Endothelial cell of umbilical vein (primary cell): ENCODE results near the gene LRRC46. TPM values are rescaled to one million over a fixed set of nuclear protein-coding genes. Genes with fewer than 3 reads are reported as not detected.

ENCODE experiments used
- BruUV-seq: library from RNA; stranded (reverse); fragments of 400-500 nt; replicated peaks from 2 replicates; lab custom pipeline; 2021; lab: Mats Ljungman, UMichigan
- CTCF ChIA-PET: fragments of 300-600, 350-600 bp; sonication (Branson Sonifier 250); formaldehyde crosslinking; loops from one replicate; lab custom pipeline; 2021; ENCODE audit warnings: antibody characterized with exemption, inconsistent platforms; lab: Charles Lee
- POLR2A ChIA-PET: fragments of 300-600, 350-600 bp; sonication (Branson Sonifier 250); formaldehyde crosslinking; loops from one replicate; lab custom pipeline; 2021; ENCODE audit warnings: antibody characterized with exemption, inconsistent platforms; lab: Charles Lee
- DNase-seq: peaks from one replicate; pipeline ENCODE4 v3.0.0-alpha.2; 2011; ENCODE audit warnings: low read depth, low spot score
- FAIRE-seq: peaks from 2 replicates; lab custom pipeline; 2011; peaks lifted over from hg19 to GRCh38; lab: Jason Lieb, UNC
- H2AFZ ChIP-seq: 2 replicates; pipeline ENCODE4 v1.6.0; 2012; ENCODE audit warnings: low read depth, low read length, control low read depth, inconsistent platforms
- H3K27ac ChIP-seq: 2 replicates; pipeline ENCODE4 v1.5.1; 2011; ENCODE audit warnings: low read depth, mild to moderate bottlenecking, control low read depth, low read length, moderate library complexity; ENCODE audit not compliant: insufficient read depth
- H3K27me3 ChIP-seq, 2 experiments: 2 replicates each; pipeline versions ENCODE4 v1.6.0 to v1.6.1; 2011; ENCODE audit warnings: low read length in 2 of 2, mixed read lengths in 1 of 2; ENCODE audit not compliant: control insufficient read depth in 2 of 2, insufficient read depth in 2 of 2
- H3K36me3 ChIP-seq, 2 experiments: 2 replicates in 1 of 2; 3 replicates in 1 of 2; pipeline ENCODE4 v1.5.1; 2011; ENCODE audit warnings: low read length in 2 of 2, mild to moderate bottlenecking in 1 of 2, moderate library complexity in 1 of 2; ENCODE audit not compliant: control insufficient read depth in 2 of 2, insufficient read depth in 2 of 2; ENCODE audit errors: extremely low read depth in 1 of 2
- H3K4me1 ChIP-seq: 3 replicates; pipeline ENCODE4 v1.5.1; 2011; ENCODE audit warnings: mild to moderate bottlenecking, low read length; ENCODE audit not compliant: control insufficient read depth, insufficient read depth; ENCODE audit errors: extremely low read depth
- H3K4me2 ChIP-seq: 2 replicates; pipeline ENCODE4 v1.6.1; 2011; ENCODE audit warnings: low read length, control low read depth, mixed read lengths; ENCODE audit not compliant: insufficient read depth
- H3K4me3 ChIP-seq, 3 experiments: fragments of 200-600 bp in 1 of 3; sonication (generic), shearing (Covaris generic) in 1 of 3; replicated peaks in 1 of 3; 2 replicates each; pipeline ENCODE4 v1.5.1; 2011 to 2016; ENCODE audit warnings: control low read depth in 3 of 3, low read length in 3 of 3, mild to moderate bottlenecking in 2 of 3, inconsistent platforms in 1 of 3, low read depth in 1 of 3, moderate library complexity in 1 of 3; ENCODE audit not compliant: insufficient read depth in 1 of 3
- H3K79me2 ChIP-seq: 2 replicates; pipeline ENCODE4 v1.6.0; 2012; ENCODE audit warnings: low read length, inconsistent platforms; ENCODE audit not compliant: control insufficient read depth, insufficient read depth
- H3K9ac ChIP-seq: replicated peaks from 2 replicates; pipeline ENCODE3; 2011; ENCODE audit warnings: low read length, control low read depth; ENCODE audit not compliant: insufficient read depth; ENCODE audit errors: extremely low read depth
- H3K9me1 ChIP-seq: replicated peaks from 3 replicates; pipeline ENCODE4 v1.6.0; 2011; ENCODE audit warnings: mild to moderate bottlenecking, low read length; ENCODE audit not compliant: control insufficient read depth, insufficient read depth; ENCODE audit errors: extremely low read depth
- H3K9me3 ChIP-seq: replicated peaks from 2 replicates; pipeline ENCODE4 v1.5.1; 2012; ENCODE audit warnings: low read length, inconsistent platforms; ENCODE audit not compliant: control insufficient read depth, insufficient read depth
- H4K20me1 ChIP-seq: replicated peaks from 2 replicates; pipeline ENCODE3; 2011; ENCODE audit warnings: mild to moderate bottlenecking, low read length; ENCODE audit not compliant: control insufficient read depth, insufficient read depth; ENCODE audit errors: extremely low read depth
- FOS ChIP-seq: IDR thresholded peaks from 2 replicates; pipeline ENCODE4 v1.6.1; 2011; ENCODE audit warnings: mild to moderate bottlenecking, low read length, moderate library complexity, borderline replicate concordance; ENCODE audit not compliant: insufficient read depth
- GATA2 ChIP-seq: IDR thresholded peaks from 2 replicates; pipeline ENCODE4 v1.7.0; 2011; ENCODE audit warnings: low read depth, mild to moderate bottlenecking, moderate library complexity, mixed read lengths, low read length; ENCODE audit not compliant: insufficient read length, insufficient read depth
- JUN ChIP-seq: IDR thresholded peaks from 2 replicates; pipeline ENCODE4 v1.6.1; 2011; ENCODE audit warnings: borderline replicate concordance, low read depth; ENCODE audit not compliant: insufficient read length, insufficient read depth
- MYC ChIP-seq: IDR thresholded peaks from one replicate; pipeline ENCODE4 v1.6.1; 2011; ENCODE audit warnings: mild to moderate bottlenecking, low read depth, low read length
- POLR2A ChIP-seq: IDR thresholded peaks from 2 replicates; pipeline ENCODE4 v1.6.1; 2012; ENCODE audit warnings: low read depth, mild to moderate bottlenecking, control low read depth, low read length
- POLR2AphosphoS5 ChIP-seq: IDR thresholded peaks from 2 replicates; pipeline ENCODE4 v1.6.1; 2012; ENCODE audit warnings: low read depth, mild to moderate bottlenecking, control low read depth, low read length, moderate library complexity; ENCODE audit not compliant: insufficient read depth
- dilution Hi-C: fragments of 300-500 bp; cut with MboI; formaldehyde crosslinking; loops from one replicate; pipeline ENCODE4 v1.15.0; 2019; ENCODE audit warnings: low sequenced_read_pairs; ENCODE audit not compliant: extremely low pct_ligation_motif_present
- intact Hi-C: fragments of 100-400 bp; cut with micrococcal nuclease; formaldehyde crosslinking; loops from one replicate; pipeline ENCODE4 v1.10.0; 2022
- polyA plus RNA-seq, 4 experiments: library from polyadenylated mRNA; depleted of rRNA in 3 of 4; stranded (reverse) in 3 of 4; unstranded in 1 of 4; fragments of >200 nt; gene quantifications; 2 replicates each; pipeline versions ENCODE4 v1.2.1 to v1.2.3, GENCODE V29; 2011 to 2012; ENCODE audit warnings: missing spikeins in 1 of 4
- total RNA-seq: library from RNA; stranded (reverse); gene quantifications from 2 replicates; pipeline ENCODE4 v1.2.3, GENCODE V29; 2021
- TF ChIP-seq, protein P1 (sequence below): IDR thresholded peaks from 2 replicates; pipeline ENCODE4 v1.6.1; 2011; ENCODE audit not compliant: insufficient read depth, insufficient read length

The LRRC46 gene
- total and polyA plus RNA-seq, 2 donors (not counting 3 experiments of a cell fraction or from before 2014, with no cell fraction given), result 0.36 to 0.42 TPM

DNA sequence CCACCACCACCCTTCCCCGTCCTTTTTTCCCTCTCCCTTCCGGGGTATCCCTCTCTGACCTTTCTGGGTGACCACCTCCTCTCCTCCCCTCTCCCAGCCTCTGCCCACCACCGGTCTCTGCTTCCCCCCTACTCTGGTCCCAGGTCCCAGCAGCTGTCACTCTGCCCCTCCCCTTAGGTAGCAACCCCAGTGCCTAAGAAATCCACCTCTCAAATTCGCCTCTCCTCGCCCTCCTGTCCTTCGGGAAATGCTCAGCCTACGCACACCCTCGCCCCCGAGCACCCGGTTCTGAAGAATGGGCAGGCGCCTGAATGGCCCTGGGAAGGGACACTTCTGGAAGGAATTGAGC lies 20.3 kb downstream of the LRRC46 start:
- Histone ChIP-seq H3K9me3 (no peaks in the 10 kb centered on the region), H3K9me1 (no peaks in the 10 kb centered on the region), H2AFZ (no peak overlapping the region), H3K4me1 (peaks cover 22% of the 10 kb centered on the region), H3K4me2 (no peak overlapping the region), H3K36me3 (no peaks in the 10 kb centered on the region), H3K27ac (no peak overlapping the region), H3K9ac (no peak overlapping the region), H3K4me3 (no peak overlapping the region), H3K79me2 (no peaks in the 10 kb centered on the region), H4K20me1 (no peaks in the 10 kb centered on the region), H3K27me3 (peaks cover 3 to 11% of the 10 kb centered on the region in 2 experiments)
- FAIRE-seq, result no peak
- no TSS peak for BruUV-seq
- TF ChIP-seq FOS (no peak), MYC (no peak), GATA2 (no peak), JUN (no peak), POLR2A (no peak), POLR2AphosphoS5 (no peak)
- TF ChIP-seq, protein P1, sequence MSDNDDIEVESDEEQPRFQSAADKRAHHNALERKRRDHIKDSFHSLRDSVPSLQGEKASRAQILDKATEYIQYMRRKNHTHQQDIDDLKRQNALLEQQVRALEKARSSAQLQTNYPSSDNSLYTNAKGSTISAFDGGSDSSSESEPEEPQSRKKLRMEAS, result no peak
- POLR2A ChIA-PET, result no interaction called here
- dilution Hi-C loops (no loop called here), intact Hi-C loops (no loop called here)
- no peak for DNase-seq
- CTCF ChIA-PET, result interaction anchor here (1.0 to 10.2 kb wide), 3 partner anchors 10 to 95 kb away, joined by 3 to 367 read pairs (median 9); partner anchors contain the start of gene SCRN2
